Measurements from ENCODE around the gene KRT82.
"Not testable (repeated sequence)": the region's sequence is repeated elsewhere in the genome, so short reads cannot be mapped to it uniquely, and the experiment has no call there.

The KRT82 gene

DNA sequence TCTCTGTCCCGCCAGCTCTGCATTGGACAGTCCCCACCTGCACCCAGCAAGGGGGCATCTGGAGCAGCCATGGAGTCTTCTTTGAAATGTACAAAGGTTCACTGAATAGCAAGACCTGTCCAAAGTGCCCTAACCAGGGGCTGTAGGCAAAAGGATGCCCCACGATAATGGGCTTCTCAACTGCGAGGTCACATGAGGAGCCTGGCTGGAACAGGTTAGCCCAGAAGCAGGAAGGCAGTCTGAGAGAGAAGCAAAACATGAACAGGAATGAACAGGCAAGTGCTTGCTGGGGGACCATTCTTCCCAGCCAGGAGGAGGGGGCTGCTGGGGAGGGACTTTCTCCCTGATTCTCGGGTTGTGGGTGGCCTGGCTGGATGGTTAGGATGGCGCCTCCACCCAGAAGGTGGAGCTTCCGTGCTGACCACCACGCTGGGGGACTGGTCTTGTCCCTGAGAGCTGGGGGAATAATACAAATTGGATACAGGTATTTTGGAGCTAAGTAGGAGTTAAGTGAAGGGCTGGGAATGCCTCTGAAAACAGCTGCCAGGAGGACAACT, 46.0 kb downstream of the KRT82 start:
- DNase-seq (ENCODE audit: low spot score): no peak

DNA sequence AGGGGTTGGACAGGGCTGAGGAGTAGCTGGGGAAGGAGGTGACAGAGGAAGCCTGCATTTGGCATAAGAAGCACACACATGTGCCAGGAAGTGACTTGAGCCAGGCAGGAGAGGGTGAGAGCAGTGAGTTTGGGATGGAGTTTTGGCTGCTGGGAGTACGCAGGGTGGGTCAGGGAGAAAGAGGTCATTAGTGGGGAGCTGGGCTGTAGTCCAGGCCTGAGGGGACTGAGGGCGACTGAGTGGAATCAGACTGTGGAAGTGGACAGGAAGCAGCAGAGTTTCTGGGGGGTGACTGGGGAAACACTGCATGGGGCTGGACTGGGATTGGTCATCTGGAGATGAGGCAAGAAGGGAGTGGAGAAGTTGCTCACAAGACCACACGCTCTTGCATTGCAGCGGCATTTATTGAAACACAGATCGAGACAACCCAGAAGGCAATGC, 46.5 kb downstream of the KRT82 start:
- no peak for DNase-seq (ENCODE audit: low spot score)

DNA sequence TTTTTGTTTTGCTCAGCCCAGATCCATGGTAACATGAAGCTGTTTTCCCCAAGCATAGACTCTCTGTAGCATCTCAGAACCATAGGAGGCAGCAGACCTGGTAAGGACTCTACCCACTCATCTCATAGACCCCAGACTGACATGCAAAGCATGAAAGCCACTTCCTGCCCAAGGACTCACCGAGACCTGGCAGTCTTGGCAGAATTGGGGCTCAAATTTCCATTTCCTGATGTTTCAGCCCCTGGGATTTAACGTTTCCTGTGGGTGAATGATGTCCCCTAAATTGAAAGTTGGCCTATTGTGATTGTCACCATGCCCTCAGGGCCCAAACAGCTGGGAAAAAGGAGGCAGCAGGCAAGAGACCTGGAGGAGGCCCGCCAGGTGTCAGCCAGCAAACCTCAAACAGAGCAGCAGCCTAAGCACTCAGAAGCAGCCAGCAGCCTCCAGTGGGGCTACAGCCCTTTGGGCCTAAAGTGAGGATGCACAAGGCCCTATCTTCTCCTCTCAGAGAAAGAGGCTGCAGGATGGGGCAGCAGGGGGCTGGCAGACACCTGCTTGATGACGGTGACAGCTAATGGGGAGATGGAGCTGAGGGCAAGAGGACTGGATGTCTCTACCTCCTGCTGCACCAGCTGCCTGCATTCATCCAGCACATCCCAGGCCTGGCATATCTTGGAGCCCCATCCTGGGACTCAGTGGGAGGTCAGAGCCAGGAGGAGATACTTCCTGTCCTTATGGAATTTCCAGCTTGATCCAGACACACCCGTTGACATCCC, 47.4 kb downstream of the KRT82 start:
- DNase-seq (ENCODE audit: low spot score): peak; percentile 58

DNA sequence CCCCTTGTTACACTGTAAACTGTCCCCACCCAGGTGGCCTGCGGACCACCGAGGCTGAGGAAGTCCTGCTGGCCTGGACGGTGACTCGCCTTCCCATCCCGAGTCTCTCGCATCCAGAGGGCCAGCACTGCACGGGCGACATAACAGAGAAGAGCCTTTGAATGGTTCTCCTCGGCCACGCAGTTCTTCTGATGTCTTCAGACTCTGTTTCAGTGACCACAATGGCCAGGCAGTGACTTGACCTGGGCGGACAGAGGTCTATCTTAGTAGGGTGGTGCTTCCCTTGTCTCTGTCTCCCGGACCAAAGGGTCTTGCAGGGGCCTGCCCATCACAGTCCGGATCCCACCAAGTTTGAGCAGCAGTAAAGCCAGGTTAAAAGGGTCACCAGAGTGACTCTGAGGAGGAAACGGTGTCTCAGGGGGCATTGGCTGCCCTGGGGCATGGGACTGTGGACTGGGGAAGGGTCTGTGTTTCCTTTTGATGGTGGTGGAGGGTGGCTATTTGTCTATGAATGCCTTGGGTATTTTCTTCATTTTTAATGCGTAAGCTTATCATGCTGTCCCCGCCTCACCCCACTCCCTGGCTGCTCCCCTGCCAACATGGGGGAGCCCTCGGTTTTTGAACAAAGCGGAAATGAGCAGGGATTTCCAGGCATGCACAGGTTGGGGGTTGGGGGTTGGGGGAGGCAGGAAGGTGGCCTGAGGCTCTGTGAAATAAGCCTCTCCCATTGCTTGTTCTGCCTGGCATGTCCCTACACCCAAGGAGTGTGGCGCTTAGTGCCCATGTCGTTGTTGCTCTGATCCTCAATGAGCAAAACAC, 49.2 kb downstream of the KRT82 start:
- peak; percentile 45 for DNase-seq (ENCODE audit: low spot score)

DNA sequence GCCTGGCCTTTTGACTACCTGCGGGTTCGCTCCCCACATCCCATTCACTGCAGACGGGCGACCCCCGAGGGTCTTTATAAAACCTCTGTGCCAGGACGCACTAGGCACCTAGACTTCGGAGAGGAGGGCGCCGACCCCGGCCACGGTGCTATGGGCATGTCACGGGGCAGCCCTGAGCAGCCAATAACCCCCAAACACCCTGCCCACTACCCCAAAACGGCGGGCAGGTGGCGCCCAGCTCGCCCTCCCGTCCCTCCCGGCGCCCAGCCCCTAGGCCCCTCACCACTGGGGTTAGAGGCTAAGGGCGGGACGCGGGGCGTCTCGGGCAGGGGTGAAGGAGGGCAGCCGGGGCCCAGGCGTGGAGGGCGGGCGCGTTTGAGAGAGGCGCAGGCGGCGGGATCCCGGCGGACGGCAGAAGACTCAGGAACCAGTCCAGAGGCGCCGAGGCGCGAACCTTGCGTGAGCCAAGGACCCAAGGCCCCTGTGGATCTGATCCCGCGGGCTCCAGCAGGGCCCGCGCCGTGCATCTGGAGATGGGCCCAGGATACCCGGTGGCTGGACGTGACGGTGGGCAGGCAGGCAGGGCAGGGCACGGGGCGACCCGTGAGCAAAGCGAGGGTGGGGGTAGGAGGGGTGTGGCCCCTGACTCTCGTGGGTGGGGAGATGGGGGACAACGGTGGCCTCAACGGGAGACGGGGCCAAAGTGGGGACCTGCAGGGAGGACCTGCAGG, 49.9 kb downstream of the KRT82 start:
- DNase-seq (ENCODE audit: low spot score): peak; percentile 52

DNA sequence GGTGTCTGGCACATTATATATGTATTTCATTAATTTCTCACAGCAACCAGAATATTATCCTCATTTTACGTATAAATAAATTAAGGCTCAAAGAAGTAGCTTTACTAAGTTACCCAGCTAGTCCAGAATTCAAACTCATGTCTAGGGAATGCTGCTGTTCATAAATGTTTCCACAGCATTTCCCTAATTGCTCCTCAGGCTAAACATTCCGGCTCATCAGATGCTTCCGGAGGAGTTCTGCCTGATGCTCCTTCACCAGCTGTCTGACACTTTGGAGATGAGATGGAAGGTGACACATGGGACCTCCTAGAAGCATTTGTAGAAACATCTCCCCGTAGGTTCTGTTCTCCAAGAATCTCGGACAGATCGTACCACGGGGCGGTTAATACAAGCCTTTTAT, 51.0 kb downstream of the KRT82 start:
- peak; percentile 26 for DNase-seq (ENCODE audit: low spot score)

DNA sequence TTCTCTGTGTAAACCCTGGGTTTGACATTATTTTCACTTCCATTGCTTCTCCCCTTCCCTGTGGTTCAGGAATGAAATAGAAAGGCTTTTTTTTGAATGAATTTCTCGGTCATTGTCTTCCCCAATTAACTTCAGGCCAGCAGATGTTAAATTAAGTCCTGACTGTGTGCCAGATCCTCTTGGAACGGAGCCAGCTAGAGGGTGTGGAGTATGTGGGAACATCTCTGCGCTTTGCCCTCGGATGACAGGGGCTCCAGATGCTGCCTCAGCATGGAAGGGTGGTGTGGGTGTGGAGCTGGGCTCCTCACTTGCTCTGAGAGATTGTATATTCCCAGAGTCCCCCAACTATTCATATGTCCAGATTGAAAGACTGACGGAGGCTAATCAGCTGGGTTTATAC, 51.9 kb downstream of the KRT82 start:
- DNase-seq (ENCODE audit: low spot score): peak; percentile 66

DNA sequence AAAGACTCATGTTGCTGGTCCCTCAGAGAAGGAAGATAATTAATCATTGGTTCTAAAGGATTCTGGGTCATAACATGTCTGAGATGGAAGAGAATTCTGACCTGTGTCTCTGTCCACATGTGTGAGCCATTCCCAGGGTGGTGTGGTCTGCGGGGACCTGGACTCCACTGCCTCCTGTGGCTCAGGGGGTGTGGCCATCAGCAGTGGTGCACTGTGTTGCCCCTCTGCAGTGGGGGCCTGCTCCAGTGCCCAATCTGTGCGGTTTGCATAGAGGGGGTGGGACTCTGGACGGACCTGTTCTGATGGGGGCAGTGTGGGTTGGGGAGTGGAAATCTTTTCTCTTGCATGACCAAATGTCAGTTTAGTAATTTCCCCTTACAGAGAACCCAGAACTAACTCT, 52.4 kb downstream of the KRT82 start:
- peak; percentile 18 for DNase-seq (ENCODE audit: low spot score)

DNA sequence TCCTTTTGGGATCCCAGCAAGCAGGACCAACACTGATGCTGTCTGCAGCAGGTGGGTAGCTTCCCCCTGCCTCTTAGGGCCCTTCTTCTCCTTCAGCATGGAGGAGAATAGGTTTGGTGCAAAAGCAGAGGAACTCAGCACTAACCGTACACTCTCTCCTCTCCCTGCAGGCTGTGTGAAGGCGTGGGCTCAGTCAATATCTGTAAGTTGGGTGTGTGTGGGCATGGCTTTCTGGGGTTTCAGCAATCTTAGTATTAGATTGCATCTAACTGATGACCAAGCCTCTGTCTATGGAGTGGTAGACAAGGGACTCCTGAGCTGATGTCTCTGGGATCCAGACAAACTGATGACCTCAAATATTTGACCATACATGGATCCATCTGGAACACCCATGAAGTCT, 53.2 kb downstream of the KRT82 start:
- no peak for DNase-seq (ENCODE audit: low spot score)

DNA sequence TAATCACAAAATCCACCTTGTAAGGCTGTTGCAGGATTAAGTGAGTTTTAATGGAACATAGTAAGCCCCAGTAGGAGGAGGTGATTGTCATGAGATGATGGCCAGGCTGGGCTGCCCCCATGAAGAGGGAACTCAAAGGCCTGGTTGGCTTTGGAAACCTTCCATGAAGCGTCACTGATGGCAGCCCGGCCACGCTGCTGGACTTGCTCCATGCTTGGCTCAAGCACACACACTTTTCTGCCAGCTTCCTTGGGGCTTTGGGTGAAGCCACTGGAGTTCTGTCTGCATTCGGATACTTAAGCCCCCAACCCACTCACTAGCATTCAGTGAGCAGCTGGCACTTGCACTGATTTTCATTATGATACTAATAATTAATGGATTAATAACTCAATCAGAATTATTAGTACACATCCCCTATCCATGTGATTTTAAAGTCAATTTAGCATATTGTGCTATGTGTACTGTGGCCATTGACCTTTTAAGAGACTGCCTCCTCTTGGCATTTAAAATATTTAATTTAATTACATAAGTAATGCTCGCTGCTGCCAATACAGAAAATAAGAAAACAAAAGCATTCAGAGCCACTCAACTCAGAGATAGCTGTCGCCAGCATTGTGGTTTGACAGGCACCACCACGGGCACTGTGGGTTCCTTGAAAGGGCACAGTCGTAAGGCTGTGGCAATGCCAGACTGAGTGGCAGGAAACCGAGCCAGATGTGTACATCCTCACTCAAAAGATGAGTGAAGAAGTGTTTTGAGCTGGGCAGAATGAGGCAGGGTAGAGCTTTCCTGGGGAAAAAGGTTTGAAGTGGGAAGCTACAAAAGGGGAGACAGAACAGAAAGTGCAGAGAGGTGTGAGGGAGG, 54.7 kb downstream of the KRT82 start:
- DNase-seq (ENCODE audit: low spot score): peak; percentile 64

DNA sequence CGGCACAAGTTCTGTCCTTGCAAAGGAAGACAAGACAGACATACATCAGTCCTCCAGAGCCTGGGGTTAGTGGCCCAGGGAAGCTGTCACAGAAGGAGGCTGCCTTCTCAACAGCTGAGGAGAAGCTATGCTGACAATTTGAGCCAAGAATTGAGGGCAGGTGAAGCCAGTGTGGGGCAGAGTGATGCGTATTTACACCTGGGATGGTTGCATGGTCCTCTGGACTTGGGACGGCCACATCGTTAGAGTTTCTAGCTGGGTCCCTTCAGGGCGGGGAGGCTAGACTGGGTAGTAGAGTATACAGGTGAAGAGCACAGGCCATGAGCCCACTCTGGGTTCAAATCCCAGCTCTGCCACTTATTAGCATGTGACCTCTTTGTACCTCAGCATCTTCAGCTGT, 55.3 kb downstream of the KRT82 start:
- no peak for DNase-seq (ENCODE audit: low spot score)

DNA sequence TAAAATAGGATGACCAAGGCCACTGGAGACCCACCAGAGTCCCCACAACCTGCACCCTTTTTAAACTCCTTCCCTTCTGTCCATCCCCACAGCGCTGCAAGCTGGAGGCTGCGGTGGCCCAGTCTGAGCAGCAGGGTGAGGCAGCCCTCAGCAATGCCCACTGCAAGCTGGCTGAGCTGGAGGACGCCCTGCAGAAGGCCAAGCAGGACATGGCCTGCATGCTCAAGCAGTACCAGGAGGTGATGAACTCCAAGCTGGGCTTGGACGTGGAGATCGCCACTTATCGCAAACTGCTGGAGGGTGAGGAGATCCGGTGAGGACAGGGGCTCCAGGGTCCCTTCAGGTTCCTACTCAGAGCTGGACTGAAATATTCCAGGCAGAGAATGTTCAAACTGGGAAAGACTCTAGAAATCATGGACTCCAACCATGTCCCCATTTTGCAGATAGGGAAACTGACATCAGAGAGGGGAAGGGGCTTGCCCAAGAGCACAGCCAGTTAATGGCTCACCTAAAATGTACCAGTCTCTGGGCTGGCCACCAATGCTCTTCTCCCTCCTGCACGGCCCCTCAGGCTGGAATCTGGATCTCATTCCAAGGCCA, 56.0 kb downstream of the KRT82 start:
- peak; percentile 26 for DNase-seq (ENCODE audit: low spot score)

DNA sequence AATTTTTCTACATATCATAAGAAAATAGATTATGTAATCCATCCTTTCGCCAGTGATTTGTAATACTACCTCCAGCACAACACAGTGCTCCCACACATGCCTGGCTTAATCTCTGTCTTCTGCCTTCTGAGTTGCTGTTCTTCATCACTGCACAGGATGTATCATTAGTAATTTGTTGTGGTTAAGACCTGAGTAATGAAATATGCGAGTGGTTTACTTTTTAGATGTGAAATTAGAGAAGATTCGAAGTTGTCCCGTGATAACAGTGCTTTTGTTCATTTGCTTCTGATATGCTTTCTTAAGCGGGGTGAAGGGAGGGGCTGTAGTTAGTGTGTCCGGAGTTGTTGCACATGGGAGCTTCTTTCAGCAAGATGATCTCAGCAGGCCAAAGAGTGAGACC, 56.9 kb downstream of the KRT82 start:
- no peak for DNase-seq (ENCODE audit: low spot score)

DNA sequence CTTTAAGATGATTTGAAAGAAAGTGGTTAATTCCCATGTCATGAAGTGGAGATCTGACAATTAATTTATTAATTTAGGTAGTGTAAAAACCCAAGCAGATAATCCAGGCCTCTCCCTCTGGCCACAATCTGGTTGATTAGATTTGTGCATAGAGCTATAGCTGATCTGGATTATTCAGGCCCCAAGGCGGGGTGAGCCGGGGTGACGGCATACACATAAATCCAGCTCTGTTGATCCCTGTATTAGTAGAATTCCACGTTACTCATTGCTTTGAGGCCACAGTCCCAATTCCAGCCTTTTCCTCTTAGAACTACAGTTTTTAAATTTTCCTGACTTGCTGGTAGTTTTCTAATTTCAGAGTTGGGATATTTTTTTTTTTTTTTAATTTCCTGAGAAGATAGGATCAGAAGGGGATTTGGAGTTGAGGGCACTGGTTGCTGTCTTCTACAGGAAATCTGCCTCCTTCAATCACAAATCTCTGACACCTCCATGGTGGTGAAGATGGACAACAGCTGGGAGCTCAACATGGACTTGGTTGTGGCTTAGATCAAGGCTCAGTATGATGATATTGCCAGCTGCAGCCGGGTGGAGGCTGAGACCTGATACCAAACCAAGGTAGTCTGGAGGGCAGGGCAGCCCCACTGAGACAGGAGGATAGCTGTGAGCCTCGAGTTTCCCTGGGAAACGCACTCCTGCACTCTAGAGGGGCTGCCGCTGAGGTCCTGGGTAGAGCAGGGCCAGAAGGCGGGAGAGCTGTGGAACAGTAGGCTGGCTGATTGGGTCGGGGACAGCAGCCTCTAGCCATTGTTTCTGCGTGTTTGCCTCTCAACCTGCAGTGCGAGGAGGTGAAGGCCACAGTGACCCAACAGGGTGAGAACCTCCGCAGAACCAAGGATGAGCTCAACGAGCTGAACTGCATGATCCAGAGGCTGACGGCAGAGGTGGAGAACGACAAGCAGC, 58.3 kb downstream of the KRT82 start:
- no peak for DNase-seq (ENCODE audit: low spot score)

DNA sequence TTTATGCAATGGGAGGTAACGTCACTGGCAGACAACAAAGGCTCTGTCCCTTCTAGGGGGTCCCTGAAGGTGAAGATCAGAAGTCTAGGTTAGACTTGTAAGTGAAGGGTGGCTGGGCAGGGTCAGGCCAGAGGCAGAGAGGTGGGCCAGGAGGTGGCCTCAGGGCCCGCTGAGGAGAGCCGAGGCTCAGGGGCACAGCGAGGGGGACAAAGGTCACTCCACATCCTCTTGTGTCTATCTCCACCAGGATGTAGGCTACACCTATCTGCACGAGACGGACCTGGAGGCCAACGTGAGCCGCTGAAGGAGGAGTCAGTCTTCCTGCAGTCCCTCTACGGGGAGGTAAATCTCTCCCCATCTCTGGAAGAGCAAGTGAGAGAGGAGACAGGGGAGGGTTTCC, 59.1 kb downstream of the KRT82 start:
- DNase-seq (ENCODE audit: low spot score): no peak

DNA sequence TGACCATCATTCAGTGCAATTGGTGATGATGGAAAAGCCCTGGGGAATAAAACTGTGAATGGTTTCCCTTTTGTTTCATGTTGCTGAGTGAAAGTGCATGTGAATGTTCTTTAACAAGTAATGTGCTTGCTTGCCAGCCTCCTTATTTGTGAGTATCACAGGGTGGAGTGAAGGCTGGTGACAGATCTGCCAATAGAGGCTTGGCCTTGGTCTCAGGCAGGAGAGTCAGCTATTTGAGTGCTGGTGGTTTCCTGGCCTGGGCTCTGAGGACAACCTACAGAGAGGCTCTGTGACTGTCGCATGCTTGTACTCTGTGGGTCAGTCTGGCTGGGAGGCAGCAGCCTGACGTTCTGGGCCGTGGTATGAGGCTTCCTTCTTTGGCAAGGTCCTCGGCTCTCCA, 59.5 kb downstream of the KRT82 start:
- DNase-seq (ENCODE audit: low spot score): no peak

DNA sequence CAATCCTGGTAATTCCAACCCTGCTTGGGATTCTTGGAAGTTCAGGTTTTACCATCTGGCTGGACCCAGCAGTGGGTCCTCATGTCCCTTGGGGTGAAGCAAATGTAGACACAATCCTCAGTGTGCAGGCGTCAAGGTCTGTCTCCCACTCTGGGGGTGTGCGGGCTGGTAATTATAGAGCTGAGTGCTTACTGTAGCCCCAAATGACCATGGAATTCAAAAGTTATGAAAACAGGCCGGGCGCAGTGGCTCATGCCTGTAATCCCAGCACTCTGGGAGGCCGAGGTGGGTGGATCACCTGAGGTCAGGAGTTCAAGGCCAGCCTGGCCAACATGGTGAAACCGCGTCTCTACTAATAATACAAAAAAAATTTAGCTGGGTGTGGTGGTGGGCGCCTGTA, 61.1 kb downstream of the KRT82 start:
- DNase-seq (ENCODE audit: low spot score): not testable (repeated sequence)

DNA sequence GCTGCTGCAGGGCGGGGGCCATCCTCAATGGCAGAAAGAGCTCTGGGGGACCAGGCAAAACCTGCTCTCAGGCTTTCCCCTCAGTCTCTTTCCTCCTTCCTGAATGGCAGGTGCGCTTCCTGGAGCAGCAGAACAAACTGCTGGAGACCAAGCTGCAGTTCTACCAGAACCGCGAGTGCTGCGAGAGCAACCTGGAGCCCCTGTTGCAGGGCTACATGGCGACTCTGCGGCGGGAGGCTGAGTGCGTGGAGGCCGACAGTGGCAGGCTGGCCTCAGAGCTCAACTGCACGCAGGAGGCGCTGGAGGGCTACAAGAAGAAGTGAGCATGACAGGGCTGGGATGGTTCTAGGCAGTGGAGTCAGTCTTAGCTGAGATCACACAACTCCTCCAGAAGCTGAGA, 62.0 kb downstream of the KRT82 start:
- DNase-seq (ENCODE audit: low spot score): no peak

Measured in left forelimb (tissue), 1 donor.